ENCODE measurements around the gene CCDC194.

DNA sequence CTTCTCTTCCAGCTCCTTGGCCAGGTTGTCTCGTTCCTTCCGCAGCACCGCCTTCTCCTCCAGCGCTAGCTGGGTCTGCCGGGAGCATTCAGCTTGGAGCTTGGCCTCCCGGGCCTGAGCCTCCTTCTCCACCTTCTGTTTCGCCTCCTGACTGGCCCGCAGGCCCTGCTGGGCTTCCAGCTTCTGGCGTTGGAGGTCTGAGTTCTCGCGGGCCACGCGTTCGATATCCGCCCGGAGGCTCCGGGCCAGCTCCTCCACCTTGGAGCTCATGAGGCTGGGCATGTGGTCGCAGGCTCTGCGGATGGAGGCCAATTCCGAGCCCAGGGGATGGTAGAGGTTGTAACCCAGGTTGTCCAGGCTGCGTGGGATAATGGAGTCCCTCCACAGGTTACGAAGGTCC, 28.6 kb downstream of the CCDC194 start:
- TF ChIP-seq, protein P1, sequence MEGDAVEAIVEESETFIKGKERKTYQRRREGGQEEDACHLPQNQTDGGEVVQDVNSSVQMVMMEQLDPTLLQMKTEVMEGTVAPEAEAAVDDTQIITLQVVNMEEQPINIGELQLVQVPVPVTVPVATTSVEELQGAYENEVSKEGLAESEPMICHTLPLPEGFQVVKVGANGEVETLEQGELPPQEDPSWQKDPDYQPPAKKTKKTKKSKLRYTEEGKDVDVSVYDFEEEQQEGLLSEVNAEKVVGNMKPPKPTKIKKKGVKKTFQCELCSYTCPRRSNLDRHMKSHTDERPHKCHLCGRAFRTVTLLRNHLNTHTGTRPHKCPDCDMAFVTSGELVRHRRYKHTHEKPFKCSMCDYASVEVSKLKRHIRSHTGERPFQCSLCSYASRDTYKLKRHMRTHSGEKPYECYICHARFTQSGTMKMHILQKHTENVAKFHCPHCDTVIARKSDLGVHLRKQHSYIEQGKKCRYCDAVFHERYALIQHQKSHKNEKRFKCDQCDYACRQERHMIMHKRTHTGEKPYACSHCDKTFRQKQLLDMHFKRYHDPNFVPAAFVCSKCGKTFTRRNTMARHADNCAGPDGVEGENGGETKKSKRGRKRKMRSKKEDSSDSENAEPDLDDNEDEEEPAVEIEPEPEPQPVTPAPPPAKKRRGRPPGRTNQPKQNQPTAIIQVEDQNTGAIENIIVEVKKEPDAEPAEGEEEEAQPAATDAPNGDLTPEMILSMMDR (IDR thresholded peaks at IDR 0.05): no peak
- TF ChIP-seq POLR2A (IDR thresholded peaks at IDR 0.05): no peak

All from lower leg skin (tissue), 3 donors.